WTC11 (cell line): ENCODE results near the gene ERVV-1. TPM values are rescaled to one million over a fixed set of nuclear protein-coding genes. Genes with fewer than 3 reads are reported as not detected.

Experiments used
- ATAC-seq: fragments of 200-7000 bp; cut with Tn5 transposase; 2 replicates; pipeline ENCODE4 v1.10.0; 2021; ENCODE audit warnings: mild to moderate bottlenecking, moderate library complexity
- CTCF ChIA-PET: fragments of 300-600 bp; sonication (Branson Sonifier 250); formaldehyde crosslinking; loops from one replicate; lab custom pipeline; 2021; ENCODE audit warnings: antibody characterized with exemption; lab: Charles Lee
- POLR2A ChIA-PET: fragments of 350-600 bp; sonication (Branson Sonifier 250); formaldehyde crosslinking; loops from one replicate; lab custom pipeline; 2021; ENCODE audit warnings: antibody characterized with exemption; lab: Charles Lee
- DNase-seq: peaks from one replicate; pipeline ENCODE4 v3.0.0; 2021; ENCODE audit warnings: low spot score
- H3K27ac Mint-ChIP-seq: 2 replicates; pipeline ENCODE4 v1.8.0; 2021; ENCODE audit warnings: mixed read lengths
- H3K27me3 Mint-ChIP-seq: 2 replicates; pipeline ENCODE4 v1.8.0; 2021; ENCODE audit warnings: low read depth, mild to moderate bottlenecking, moderate library complexity, mixed read lengths
- H3K36me3 Mint-ChIP-seq: 2 replicates; pipeline ENCODE4 v1.8.0; 2021; ENCODE audit warnings: mixed read lengths
- H3K4me1 Mint-ChIP-seq: 2 replicates; pipeline ENCODE4 v1.8.0; 2022; ENCODE audit warnings: mixed read lengths
- H3K4me3 Mint-ChIP-seq: 2 replicates; pipeline ENCODE4 v1.8.0; 2021; ENCODE audit warnings: mild to moderate bottlenecking, moderate library complexity, mixed read lengths
- H3K9me3 Mint-ChIP-seq: 2 replicates; pipeline ENCODE4 v1.8.0; 2021; ENCODE audit warnings: mixed read lengths
- ATF6 ChIP-seq: sonication (generic); formaldehyde crosslinking; IDR thresholded peaks from 2 replicates; pipeline ENCODE4 v1.8.1; 2023; ENCODE audit warnings: mild to moderate bottlenecking, missing genetic modification reagents
- CBFB ChIP-seq: sonication (generic); formaldehyde crosslinking; IDR thresholded peaks from 2 replicates; pipeline ENCODE4 v1.8.1; 2022; ENCODE audit warnings: mild to moderate bottlenecking, low read depth, missing genetic modification reagents
- CREB1 ChIP-seq: sonication (generic); formaldehyde crosslinking; IDR thresholded peaks from 2 replicates; pipeline ENCODE4 v1.8.0; 2023; ENCODE audit warnings: mild to moderate bottlenecking, missing genetic modification reagents
- CREM ChIP-seq: sonication (generic); formaldehyde crosslinking; IDR thresholded peaks from 2 replicates; pipeline ENCODE4 v1.8.1; 2022; ENCODE audit warnings: mild to moderate bottlenecking, missing genetic modification reagents, moderate library complexity
- E2F5 ChIP-seq: sonication (generic); formaldehyde crosslinking; IDR thresholded peaks from 2 replicates; pipeline ENCODE4 v1.8.1; 2022; ENCODE audit warnings: mild to moderate bottlenecking, moderate library complexity, missing genetic modification reagents
- EMX1 ChIP-seq: fragments of 250-450 bp; sonication (Bioruptor Pico); IDR thresholded peaks from 2 replicates; pipeline ENCODE4 v1.8.0; 2021; ENCODE audit warnings: mild to moderate bottlenecking
- FOXJ3 ChIP-seq: sonication (generic); formaldehyde crosslinking; IDR thresholded peaks from 2 replicates; pipeline ENCODE4 v1.9.0; 2021; ENCODE audit warnings: missing genetic modification reagents, mild to moderate bottlenecking, borderline replicate concordance
- FOXK1 ChIP-seq: sonication (generic); formaldehyde crosslinking; IDR thresholded peaks from 2 replicates; pipeline ENCODE4 v1.8.0; 2022; ENCODE audit warnings: mild to moderate bottlenecking, moderate library complexity, missing genetic modification reagents
- GTF2I ChIP-seq: fragments of 250-450 bp; sonication (Bioruptor Pico); conservative IDR thresholded peaks from 2 replicates; pipeline ENCODE4 v1.4.0; 2021; ENCODE audit warnings: mild to moderate bottlenecking
- KAT7 ChIP-seq: sonication (generic); formaldehyde crosslinking; IDR thresholded peaks from 2 replicates; pipeline ENCODE4 v1.8.1; 2023; ENCODE audit warnings: missing genetic modification reagents, mild to moderate bottlenecking, borderline replicate concordance
- MYBL2 ChIP-seq: sonication (generic); formaldehyde crosslinking; IDR thresholded peaks from 2 replicates; pipeline ENCODE4 v1.8.1; 2023; ENCODE audit warnings: mild to moderate bottlenecking, moderate library complexity, missing genetic modification reagents
- NFE2L1 ChIP-seq: sonication (generic); formaldehyde crosslinking; IDR thresholded peaks from 2 replicates; pipeline ENCODE4 v1.8.1; 2023; ENCODE audit warnings: missing genetic modification reagents
- PRDM15 ChIP-seq: sonication (generic); formaldehyde crosslinking; IDR thresholded peaks from 2 replicates; pipeline ENCODE4 v1.8.0; 2022; ENCODE audit warnings: missing genetic modification reagents
- TEAD1 ChIP-seq: sonication (generic); formaldehyde crosslinking; IDR thresholded peaks from 2 replicates; pipeline ENCODE4 v1.8.0; 2022; ENCODE audit warnings: mild to moderate bottlenecking, missing genetic modification reagents
- ZNF121 ChIP-seq: sonication (generic); formaldehyde crosslinking; IDR thresholded peaks from 2 replicates; pipeline ENCODE4 v1.8.0; 2023; ENCODE audit warnings: missing genetic modification reagents
- total RNA-seq: library from RNA; stranded (reverse); gene quantifications from 3 replicates; pipeline ENCODE4 v1.2.3, GENCODE V29; 2021
- TF ChIP-seq, protein P1 (sequence below): sonication (generic); formaldehyde crosslinking; IDR thresholded peaks from 2 replicates; pipeline ENCODE4 v1.8.1; 2023; ENCODE audit warnings: mild to moderate bottlenecking, moderate library complexity, missing genetic modification reagents
- TF ChIP-seq, protein P2 (sequence below): sonication (generic); formaldehyde crosslinking; IDR thresholded peaks from 2 replicates; pipeline ENCODE4 v1.8.0; 2023; ENCODE audit warnings: missing genetic modification reagents, mild to moderate bottlenecking, borderline replicate concordance
- TF ChIP-seq, protein P3 (sequence below): sonication (generic); formaldehyde crosslinking; IDR thresholded peaks from 2 replicates; pipeline ENCODE4 v1.8.1; 2023; ENCODE audit warnings: mild to moderate bottlenecking, missing genetic modification reagents, borderline replicate concordance

The ERVV-1 gene
- total RNA-seq, 1 experiment from 2014 or later, result not detected

GRCh38 chr19:53015159-53015558 lies 1.4 kb downstream of the ERVV-1 start:
- H3K9me3 Mint-ChIP-seq, result no peaks in the 10 kb centered on the region
- DNase-seq (no peak), ATAC-seq (no peak)
- no peaks in the 10 kb centered on the region for H3K36me3 Mint-ChIP-seq
- TF ChIP-seq TEAD1 (CRISPR knock-in tag), result no peak
- TF ChIP-seq, protein P1, sequence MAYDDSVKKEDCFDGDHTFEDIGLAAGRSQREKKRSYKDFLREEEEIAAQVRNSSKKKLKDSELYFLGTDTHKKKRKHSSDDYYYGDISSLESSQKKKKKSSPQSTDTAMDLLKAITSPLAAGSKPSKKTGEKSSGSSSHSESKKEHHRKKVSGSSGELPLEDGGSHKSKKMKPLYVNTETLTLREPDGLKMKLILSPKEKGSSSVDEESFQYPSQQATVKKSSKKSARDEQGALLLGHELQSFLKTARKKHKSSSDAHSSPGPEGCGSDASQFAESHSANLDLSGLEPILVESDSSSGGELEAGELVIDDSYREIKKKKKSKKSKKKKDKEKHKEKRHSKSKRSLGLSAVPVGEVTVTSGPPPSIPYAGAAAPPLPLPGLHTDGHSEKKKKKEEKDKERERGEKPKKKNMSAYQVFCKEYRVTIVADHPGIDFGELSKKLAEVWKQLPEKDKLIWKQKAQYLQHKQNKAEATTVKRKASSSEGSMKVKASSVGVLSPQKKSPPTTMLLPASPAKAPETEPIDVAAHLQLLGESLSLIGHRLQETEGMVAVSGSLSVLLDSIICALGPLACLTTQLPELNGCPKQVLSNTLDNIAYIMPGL (CRISPR knock-in tag), result no peak
- no peak for TF ChIP-seq E2F5 (CRISPR knock-in tag)
- no peak for TF ChIP-seq NFE2L1
- TF ChIP-seq KAT7 (CRISPR knock-in tag), result no peak
- TF ChIP-seq CREB1 (CRISPR knock-in tag), result no peak
- TF ChIP-seq FOXK1, result no peak
- CTCF ChIA-PET, result interaction anchor here (1.0 kb wide), 1 partner anchor 62 kb away, joined by 4 read pairs; no protein-coding TSS in a partner anchor
- no peak overlapping the region for H3K27ac Mint-ChIP-seq
- peaks cover 8% of the 10 kb centered on the region for H3K27me3 Mint-ChIP-seq
- POLR2A ChIA-PET, result no interaction called here
- peaks cover 6% of the 10 kb centered on the region for H3K4me1 Mint-ChIP-seq
- no peak overlapping the region for H3K4me3 Mint-ChIP-seq

- peaks cover 14% of the 10 kb centered on the region for H3K27me3 Mint-ChIP-seq
- ATAC-seq (no peak), DNase-seq (no peak)
- H3K27ac Mint-ChIP-seq, result no peak overlapping the region
- TF ChIP-seq EMX1 (CRISPR knock-in tag), result no peak
- no peak for TF ChIP-seq MYBL2 (CRISPR knock-in tag)
- TF ChIP-seq, protein P2, sequence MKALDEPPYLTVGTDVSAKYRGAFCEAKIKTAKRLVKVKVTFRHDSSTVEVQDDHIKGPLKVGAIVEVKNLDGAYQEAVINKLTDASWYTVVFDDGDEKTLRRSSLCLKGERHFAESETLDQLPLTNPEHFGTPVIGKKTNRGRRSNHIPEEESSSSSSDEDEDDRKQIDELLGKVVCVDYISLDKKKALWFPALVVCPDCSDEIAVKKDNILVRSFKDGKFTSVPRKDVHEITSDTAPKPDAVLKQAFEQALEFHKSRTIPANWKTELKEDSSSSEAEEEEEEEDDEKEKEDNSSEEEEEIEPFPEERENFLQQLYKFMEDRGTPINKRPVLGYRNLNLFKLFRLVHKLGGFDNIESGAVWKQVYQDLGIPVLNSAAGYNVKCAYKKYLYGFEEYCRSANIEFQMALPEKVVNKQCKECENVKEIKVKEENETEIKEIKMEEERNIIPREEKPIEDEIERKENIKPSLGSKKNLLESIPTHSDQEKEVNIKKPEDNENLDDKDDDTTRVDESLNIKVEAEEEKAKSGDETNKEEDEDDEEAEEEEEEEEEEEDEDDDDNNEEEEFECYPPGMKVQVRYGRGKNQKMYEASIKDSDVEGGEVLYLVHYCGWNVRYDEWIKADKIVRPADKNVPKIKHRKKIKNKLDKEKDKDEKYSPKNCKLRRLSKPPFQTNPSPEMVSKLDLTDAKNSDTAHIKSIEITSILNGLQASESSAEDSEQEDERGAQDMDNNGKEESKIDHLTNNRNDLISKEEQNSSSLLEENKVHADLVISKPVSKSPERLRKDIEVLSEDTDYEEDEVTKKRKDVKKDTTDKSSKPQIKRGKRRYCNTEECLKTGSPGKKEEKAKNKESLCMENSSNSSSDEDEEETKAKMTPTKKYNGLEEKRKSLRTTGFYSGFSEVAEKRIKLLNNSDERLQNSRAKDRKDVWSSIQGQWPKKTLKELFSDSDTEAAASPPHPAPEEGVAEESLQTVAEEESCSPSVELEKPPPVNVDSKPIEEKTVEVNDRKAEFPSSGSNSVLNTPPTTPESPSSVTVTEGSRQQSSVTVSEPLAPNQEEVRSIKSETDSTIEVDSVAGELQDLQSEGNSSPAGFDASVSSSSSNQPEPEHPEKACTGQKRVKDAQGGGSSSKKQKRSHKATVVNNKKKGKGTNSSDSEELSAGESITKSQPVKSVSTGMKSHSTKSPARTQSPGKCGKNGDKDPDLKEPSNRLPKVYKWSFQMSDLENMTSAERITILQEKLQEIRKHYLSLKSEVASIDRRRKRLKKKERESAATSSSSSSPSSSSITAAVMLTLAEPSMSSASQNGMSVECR (CRISPR knock-in tag), result no peak
- no peak for TF ChIP-seq CBFB (CRISPR knock-in tag)
- TF ChIP-seq ATF6, result no peak
- TF ChIP-seq GTF2I, result no peak
- TF ChIP-seq FOXJ3 (CRISPR knock-in tag), result no peak
- TF ChIP-seq, protein P3, sequence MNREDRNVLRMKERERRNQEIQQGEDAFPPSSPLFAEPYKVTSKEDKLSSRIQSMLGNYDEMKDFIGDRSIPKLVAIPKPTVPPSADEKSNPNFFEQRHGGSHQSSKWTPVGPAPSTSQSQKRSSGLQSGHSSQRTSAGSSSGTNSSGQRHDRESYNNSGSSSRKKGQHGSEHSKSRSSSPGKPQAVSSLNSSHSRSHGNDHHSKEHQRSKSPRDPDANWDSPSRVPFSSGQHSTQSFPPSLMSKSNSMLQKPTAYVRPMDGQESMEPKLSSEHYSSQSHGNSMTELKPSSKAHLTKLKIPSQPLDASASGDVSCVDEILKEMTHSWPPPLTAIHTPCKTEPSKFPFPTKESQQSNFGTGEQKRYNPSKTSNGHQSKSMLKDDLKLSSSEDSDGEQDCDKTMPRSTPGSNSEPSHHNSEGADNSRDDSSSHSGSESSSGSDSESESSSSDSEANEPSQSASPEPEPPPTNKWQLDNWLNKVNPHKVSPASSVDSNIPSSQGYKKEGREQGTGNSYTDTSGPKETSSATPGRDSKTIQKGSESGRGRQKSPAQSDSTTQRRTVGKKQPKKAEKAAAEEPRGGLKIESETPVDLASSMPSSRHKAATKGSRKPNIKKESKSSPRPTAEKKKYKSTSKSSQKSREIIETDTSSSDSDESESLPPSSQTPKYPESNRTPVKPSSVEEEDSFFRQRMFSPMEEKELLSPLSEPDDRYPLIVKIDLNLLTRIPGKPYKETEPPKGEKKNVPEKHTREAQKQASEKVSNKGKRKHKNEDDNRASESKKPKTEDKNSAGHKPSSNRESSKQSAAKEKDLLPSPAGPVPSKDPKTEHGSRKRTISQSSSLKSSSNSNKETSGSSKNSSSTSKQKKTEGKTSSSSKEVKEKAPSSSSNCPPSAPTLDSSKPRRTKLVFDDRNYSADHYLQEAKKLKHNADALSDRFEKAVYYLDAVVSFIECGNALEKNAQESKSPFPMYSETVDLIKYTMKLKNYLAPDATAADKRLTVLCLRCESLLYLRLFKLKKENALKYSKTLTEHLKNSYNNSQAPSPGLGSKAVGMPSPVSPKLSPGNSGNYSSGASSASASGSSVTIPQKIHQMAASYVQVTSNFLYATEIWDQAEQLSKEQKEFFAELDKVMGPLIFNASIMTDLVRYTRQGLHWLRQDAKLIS (CRISPR knock-in tag), result no peak
- TF ChIP-seq CREM (CRISPR knock-in tag), result no peak
- no peak for TF ChIP-seq ZNF121
- no peak for TF ChIP-seq PRDM15 (CRISPR knock-in tag)
- H3K4me1 Mint-ChIP-seq, result 0 out of 2 replicates have a peak, but pooled peaks cover 4% of the 10 kb centered on the region
- peaks cover 2% of the 10 kb centered on the region; the same call in 1 of the 2 replicates for H3K9me3 Mint-ChIP-seq
- H3K4me3 Mint-ChIP-seq, result no peak overlapping the region
- CTCF ChIA-PET, result interaction anchor here (1.0 kb wide), 1 partner anchor 61 kb away, joined by 4 read pairs; no protein-coding TSS in a partner anchor
- H3K36me3 Mint-ChIP-seq, result no peaks in the 10 kb centered on the region; the same call in 1 of the 2 replicates
- POLR2A ChIA-PET, result no interaction called here
Observed at GRCh38 chr19:53015730-53016129, 2.0 kb downstream of the ERVV-1 start.
